Hepatocyte (in vitro differentiated cells): Measurements from ENCODE around the gene PRKG1.

ENCODE experiments used
- EZH2phosphoT487 ChIP-seq: fragments of 200-600 bp; sonication (generic); IDR thresholded peaks from one replicate; pipeline ENCODE4 v1.6.1; 2018; ENCODE audit warnings: antibody characterized with exemption, mild to moderate bottlenecking, low read depth, moderate library complexity; ENCODE audit not compliant: unreplicated experiment, severe bottlenecking
- TF ChIP-seq, protein P1 (sequence below): fragments of 200-600 bp; sonication (generic); IDR thresholded peaks from 2 replicates; pipeline ENCODE4 v1.5.1; 2016; ENCODE audit warnings: antibody characterized with exemption, mild to moderate bottlenecking; ENCODE audit not compliant: poor library complexity

DNA sequence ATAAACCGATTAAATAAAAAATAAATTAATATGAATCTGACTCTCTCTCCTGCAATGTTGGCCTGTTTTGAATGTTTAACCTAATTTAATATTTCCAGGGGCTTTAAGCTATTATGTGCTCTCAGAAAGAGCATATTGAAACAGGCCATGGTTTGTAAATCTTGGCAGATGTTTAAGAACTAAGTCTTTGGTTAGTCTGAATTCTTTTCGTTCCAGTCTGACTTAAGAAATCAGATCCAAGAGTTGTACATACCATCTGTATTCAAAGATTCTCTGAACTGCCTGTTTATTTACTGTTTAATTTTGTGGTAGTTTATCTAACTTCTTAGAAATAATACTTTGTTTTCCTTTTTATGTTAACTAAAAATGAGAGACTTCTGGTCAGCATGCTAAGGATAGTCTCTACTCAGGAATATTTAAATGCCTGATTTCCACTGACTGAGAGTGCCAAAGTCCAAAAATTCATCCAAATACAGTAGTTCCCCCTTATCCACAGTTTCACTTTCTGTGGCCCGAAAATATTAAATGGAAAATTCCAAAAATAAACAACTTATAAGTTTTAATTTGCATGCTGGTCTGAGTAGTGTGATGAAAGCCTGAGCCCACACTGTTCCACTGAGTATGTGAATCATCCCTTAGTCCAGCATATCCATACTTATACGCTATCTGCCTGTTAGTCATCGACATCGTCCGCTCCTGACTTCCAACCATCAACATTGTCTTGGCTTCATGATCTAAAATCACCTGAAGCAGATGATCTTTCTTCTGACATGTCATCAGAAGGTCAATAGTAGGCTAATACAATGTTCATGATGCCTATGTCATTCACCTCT, 863.2 kb downstream of the PRKG1 start:
- no peak for TF ChIP-seq EZH2phosphoT487
- TF ChIP-seq, protein P1, sequence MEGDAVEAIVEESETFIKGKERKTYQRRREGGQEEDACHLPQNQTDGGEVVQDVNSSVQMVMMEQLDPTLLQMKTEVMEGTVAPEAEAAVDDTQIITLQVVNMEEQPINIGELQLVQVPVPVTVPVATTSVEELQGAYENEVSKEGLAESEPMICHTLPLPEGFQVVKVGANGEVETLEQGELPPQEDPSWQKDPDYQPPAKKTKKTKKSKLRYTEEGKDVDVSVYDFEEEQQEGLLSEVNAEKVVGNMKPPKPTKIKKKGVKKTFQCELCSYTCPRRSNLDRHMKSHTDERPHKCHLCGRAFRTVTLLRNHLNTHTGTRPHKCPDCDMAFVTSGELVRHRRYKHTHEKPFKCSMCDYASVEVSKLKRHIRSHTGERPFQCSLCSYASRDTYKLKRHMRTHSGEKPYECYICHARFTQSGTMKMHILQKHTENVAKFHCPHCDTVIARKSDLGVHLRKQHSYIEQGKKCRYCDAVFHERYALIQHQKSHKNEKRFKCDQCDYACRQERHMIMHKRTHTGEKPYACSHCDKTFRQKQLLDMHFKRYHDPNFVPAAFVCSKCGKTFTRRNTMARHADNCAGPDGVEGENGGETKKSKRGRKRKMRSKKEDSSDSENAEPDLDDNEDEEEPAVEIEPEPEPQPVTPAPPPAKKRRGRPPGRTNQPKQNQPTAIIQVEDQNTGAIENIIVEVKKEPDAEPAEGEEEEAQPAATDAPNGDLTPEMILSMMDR = no peak
